Suprapubic skin (tissue), 4 donors: ENCODE data around the gene LSP1. TPM values are rescaled to one million over a fixed set of nuclear protein-coding genes. Genes with fewer than 3 reads are reported as not detected.

Experiments used
- DNase-seq, 2 donors: peaks; one replicate each; pipeline ENCODE4 v3.0.0-alpha.2; 2019; ENCODE audit warnings: low spot score in 2 of 2
- H3K27ac ChIP-seq: fragments of 200-600 bp; sonication (generic); one replicate; pipeline ENCODE4 v1.5.1; 2019
- H3K27me3 ChIP-seq: fragments of 200-600 bp; sonication (generic); one replicate; pipeline ENCODE4 v1.5.1; 2019
- H3K36me3 ChIP-seq: fragments of 200-600 bp; sonication (generic); one replicate; pipeline ENCODE4 v1.5.1; 2019
- H3K4me1 ChIP-seq: fragments of 200-600 bp; sonication (generic); one replicate; pipeline ENCODE4 v1.5.1; 2019
- H3K4me3 ChIP-seq: fragments of 200-600 bp; sonication (generic); one replicate; pipeline ENCODE4 v1.5.1; 2019; ENCODE audit warnings: mild to moderate bottlenecking
- H3K9me3 ChIP-seq: fragments of 200-600 bp; sonication (generic); one replicate; pipeline ENCODE4 v1.5.1; 2019
- CTCF ChIP-seq, 2 donors: fragments of 200-600 bp in 1 of 2; fragments of 450-650 bp in 1 of 2; sonication (generic) in 1 of 2; IDR thresholded peaks; one replicate each; pipeline ENCODE4 v1.5.1; 2016 to 2019; ENCODE audit warnings: antibody characterized with exemption in 2 of 2, mild to moderate bottlenecking in 1 of 2, moderate library complexity in 1 of 2
- EP300 ChIP-seq: sonication (generic); formaldehyde crosslinking; IDR thresholded peaks from one replicate; pipeline ENCODE4 v1.6.1; 2017; ENCODE audit warnings: antibody characterized with exemption
- POLR2A ChIP-seq, 2 donors: fragments of 450-650 bp; IDR thresholded peaks; one replicate each; pipeline ENCODE4 v1.6.1; 2017; ENCODE audit warnings: antibody characterized with exemption in 2 of 2, mild to moderate bottlenecking in 2 of 2, moderate library complexity in 2 of 2
- POLR2AphosphoS5 ChIP-seq, 3 donors: sonication (generic); formaldehyde crosslinking; IDR thresholded peaks; one replicate each; pipeline ENCODE4 v1.6.1; 2017; ENCODE audit warnings: antibody characterized with exemption in 3 of 3
- WGBS: methylation state at CpG from one replicate; pipeline ENCODE4 v1.1.5; 2018; 5-methylcytosine and 5-hydroxymethylcytosine counted together
- total RNA-seq, 4 donors: library from RNA; depleted of rRNA; stranded (reverse); fragments of >200 nt; gene quantifications; one replicate each; pipeline ENCODE4 v1.1.0, GENCODE V29; 2016

LSP1 gene
- total RNA-seq, 4 donors from 2014 or later: 70.4 to 134 (median 107) TPM

GRCh38 chr11:1926156-1927025 lies 73.5 kb downstream of the LSP1 start:
- Histone ChIP-seq H3K36me3 (no peaks in the 10 kb centered on the region), H3K4me1 (peaks cover 23% of the 10 kb centered on the region), H3K9me3 (no peaks in the 10 kb centered on the region), H3K4me3 (no peak overlapping the region), H3K27ac (no peak overlapping the region), H3K27me3 (no peaks in the 10 kb centered on the region)
- TF ChIP-seq POLR2A (IDR thresholded peaks at IDR 0.05): no peak
- TF ChIP-seq POLR2AphosphoS5 (IDR thresholded peaks at IDR 0.05): no peak
- TF ChIP-seq EP300: no peak
- TF ChIP-seq CTCF (IDR thresholded peaks at IDR 0.05): no peak
- WGBS: 85% methylated on average over 40 of the region's 41 CpGs
- peak in 1 of 2 donors; percentile 74 for DNase-seq

DNA sequence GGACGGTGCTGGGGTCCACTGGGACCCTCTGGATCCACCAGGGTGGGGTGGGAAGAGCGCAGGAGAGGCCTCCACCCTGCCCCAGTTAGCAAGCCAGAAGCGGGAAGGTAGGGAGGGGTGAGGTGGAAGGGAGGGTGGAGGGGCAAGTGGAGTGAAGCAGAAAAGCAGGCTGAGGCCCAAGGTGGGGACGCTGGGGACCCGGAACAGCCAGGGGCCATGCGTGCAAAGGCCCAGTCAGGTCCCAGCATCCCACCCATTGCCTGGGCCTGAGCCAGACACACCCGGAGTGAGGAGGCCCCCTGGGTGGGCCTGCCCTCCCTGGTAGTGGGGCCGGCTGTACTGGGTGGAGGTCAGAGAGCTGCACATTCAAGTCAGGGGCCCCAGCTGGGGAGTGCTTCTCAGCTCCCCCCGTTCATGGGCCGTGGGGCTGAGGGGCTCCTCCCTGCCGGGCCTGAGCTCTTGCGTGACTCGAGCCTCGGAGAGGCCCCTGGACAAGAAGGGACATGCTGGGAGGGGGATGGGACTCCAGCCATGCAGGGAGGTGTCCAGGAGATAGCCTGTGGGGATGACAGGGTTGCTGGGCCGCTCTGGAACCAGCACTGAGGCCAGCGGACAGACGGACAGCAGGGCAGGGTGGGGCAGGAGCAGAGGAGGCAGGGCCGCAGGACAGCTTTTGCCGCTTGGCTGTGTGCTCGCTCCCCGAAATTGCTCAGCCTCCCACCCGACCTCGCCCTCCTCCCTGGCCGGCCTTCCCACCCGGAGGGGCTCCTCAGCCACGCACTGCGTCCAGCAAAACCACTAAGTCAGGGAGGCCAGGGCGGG lies 74.4 kb downstream of the LSP1 start:
- peak; percentile 62 to 73 for DNase-seq
- no peaks in the 10 kb centered on the region for H3K36me3 ChIP-seq
- TF ChIP-seq EP300 (no peak), POLR2AphosphoS5 (IDR thresholded peaks at IDR 0.05) (no peak), CTCF (IDR thresholded peaks at IDR 0.05) (no peak), POLR2A (IDR thresholded peaks at IDR 0.05) (no peak)
- peaks cover 17% of the 10 kb centered on the region for H3K4me1 ChIP-seq
- WGBS: 77% methylated on average over 17 of the region's 28 CpGs
- no peak overlapping the region for H3K4me3 ChIP-seq
- no peaks in the 10 kb centered on the region for H3K9me3 ChIP-seq
- H3K27me3 ChIP-seq: no peaks in the 10 kb centered on the region
- H3K27ac ChIP-seq: no peak overlapping the region

DNA sequence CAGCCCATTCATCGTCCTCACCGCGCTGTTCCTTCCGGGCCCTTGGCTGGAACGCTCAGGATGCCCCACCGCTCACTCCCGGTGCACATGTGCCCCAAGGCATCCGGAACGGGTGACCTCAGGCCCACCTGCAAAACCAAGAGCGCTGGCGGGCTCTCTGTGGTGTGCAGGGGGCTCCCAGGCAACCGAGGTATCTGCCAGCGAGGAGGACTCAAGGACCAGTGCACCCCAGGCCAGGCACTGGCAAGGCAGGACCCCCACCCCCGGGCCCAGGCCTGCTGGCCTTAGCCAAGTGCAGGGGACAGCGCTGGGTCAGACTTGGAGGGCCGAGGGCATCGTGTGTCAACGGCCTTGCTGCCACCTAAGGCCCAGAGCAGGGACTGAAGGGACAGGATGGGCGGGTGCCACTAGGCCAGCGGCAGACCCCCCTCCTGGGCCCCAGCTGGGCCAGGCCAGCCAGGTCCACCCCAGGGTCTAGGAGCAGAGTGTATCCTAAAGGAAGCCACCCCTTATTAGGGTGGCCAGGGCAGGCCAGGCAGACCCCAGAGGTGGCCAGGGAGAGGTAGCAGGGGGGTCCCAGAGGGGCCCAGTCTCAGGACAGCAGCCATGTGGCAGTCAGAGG lies 75.1 kb downstream of the LSP1 start:
- Histone ChIP-seq H3K4me3 (no peak overlapping the region), H3K36me3 (no peaks in the 10 kb centered on the region), H3K27me3 (no peaks in the 10 kb centered on the region), H3K9me3 (no peaks in the 10 kb centered on the region), H3K4me1 (peaks cover 12% of the 10 kb centered on the region), H3K27ac (no peak overlapping the region)
- no peak for TF ChIP-seq POLR2AphosphoS5 (IDR thresholded peaks at IDR 0.05)
- TF ChIP-seq CTCF (IDR thresholded peaks at IDR 0.05): no peak
- no peak for TF ChIP-seq POLR2A (IDR thresholded peaks at IDR 0.05)
- TF ChIP-seq EP300: no peak
- peak in 1 of 2 donors; percentile 63 for DNase-seq
- WGBS: 82% methylated on average over 10 of the region's 20 CpGs

DNA sequence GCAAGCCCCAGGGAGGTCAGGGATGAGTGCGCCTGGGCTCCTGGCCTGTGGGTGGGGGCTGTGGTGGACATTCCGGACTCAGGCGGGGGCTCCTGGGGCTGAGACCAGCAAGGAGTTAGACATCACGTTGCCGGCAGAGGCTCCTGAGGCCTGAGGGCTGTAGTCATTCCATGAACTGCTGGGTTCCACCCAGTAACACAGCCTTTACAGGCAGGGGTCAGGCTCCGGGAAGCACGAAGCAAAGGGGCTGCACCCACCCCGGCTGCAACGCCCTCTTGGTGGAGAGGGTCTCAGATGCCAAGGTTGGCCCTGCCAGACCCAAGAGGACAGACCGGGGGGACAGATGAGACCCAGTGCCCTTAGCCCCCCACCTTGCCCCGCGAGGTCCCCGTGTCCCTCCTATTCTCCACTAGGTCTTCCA lies 75.6 kb downstream of the LSP1 start:
- TF ChIP-seq POLR2A (IDR thresholded peaks at IDR 0.05): no peak
- no peak for TF ChIP-seq POLR2AphosphoS5 (IDR thresholded peaks at IDR 0.05)
- DNase-seq: no peak
- Histone ChIP-seq H3K4me1 (peaks cover 12% of the 10 kb centered on the region), H3K9me3 (no peaks in the 10 kb centered on the region), H3K36me3 (no peaks in the 10 kb centered on the region), H3K4me3 (no peak overlapping the region), H3K27me3 (no peaks in the 10 kb centered on the region), H3K27ac (no peak overlapping the region)
- WGBS: 100% methylated on average over 1 of the region's 13 CpGs

GRCh38 chr11:1928891-1929541 lies 76.1 kb downstream of the LSP1 start:
- Histone ChIP-seq H3K4me1 (peaks cover 10% of the 10 kb centered on the region), H3K36me3 (no peaks in the 10 kb centered on the region), H3K27me3 (no peaks in the 10 kb centered on the region), H3K4me3 (no peak overlapping the region), H3K9me3 (no peaks in the 10 kb centered on the region), H3K27ac (no peak overlapping the region)
- no peak for TF ChIP-seq CTCF (IDR thresholded peaks at IDR 0.05)
- TF ChIP-seq POLR2A (IDR thresholded peaks at IDR 0.05): no peak
- no peak for TF ChIP-seq POLR2AphosphoS5 (IDR thresholded peaks at IDR 0.05)
- TF ChIP-seq EP300: no peak
- peak in 1 of 2 donors; percentile 70 for DNase-seq
- 94% methylated on average over 32 of the region's 35 CpGs for WGBS
